MCF 10A (cell line): ENCODE measurements around the gene GIMD1. TPM values are rescaled to one million over a fixed set of nuclear protein-coding genes. Genes with fewer than 3 reads are reported as not detected.

Experiments used
- BruUV-seq: library from RNA; stranded (reverse); fragments of 400-500 nt; replicated peaks from 2 replicates; lab custom pipeline; 2021; lab: Mats Ljungman, UMichigan
- CTCF ChIA-PET: fragments of 300-600 bp; sonication (Branson Sonifier 250); formaldehyde crosslinking; extraction: SDS; loops from one replicate; lab custom pipeline; 2021; ENCODE audit warnings: antibody characterized with exemption, inconsistent platforms; lab: Yijun Ruan, JAX
- POLR2A ChIA-PET: fragments of 300-600, 350-650 bp; sonication (Branson Sonifier 250); formaldehyde crosslinking; extraction: SDS; loops from one replicate; lab custom pipeline; 2020; ENCODE audit warnings: antibody characterized with exemption, inconsistent platforms; lab: Yijun Ruan, JAX
- DNase-seq: peaks from one replicate; pipeline ENCODE4 v3.0.0-alpha.2; 2018; ENCODE audit not compliant: unreplicated experiment
- H3K27ac Mint-ChIP-seq: one replicate; pipeline ENCODE4 v1.8.0; 2022; ENCODE audit warnings: mild to moderate bottlenecking, low read depth, mixed read lengths; ENCODE audit not compliant: unreplicated experiment
- H3K27me3 Mint-ChIP-seq: one replicate; pipeline ENCODE4 v1.8.0; 2022; ENCODE audit warnings: mixed read lengths; ENCODE audit not compliant: insufficient read depth, unreplicated experiment
- H3K36me3 Mint-ChIP-seq: one replicate; pipeline ENCODE4 v1.8.0; 2022; ENCODE audit warnings: mild to moderate bottlenecking, moderate library complexity, mixed read lengths; ENCODE audit not compliant: insufficient read depth, unreplicated experiment
- H3K4me1 Mint-ChIP-seq: one replicate; pipeline ENCODE4 v1.8.0; 2022; ENCODE audit warnings: mixed read lengths; ENCODE audit not compliant: insufficient read depth, unreplicated experiment
- H3K4me3 Mint-ChIP-seq: one replicate; pipeline ENCODE4 v1.8.0; 2022; ENCODE audit warnings: mild to moderate bottlenecking, moderate library complexity, mixed read lengths; ENCODE audit not compliant: unreplicated experiment
- H3K9me3 Mint-ChIP-seq: one replicate; pipeline ENCODE4 v1.8.0; 2022; ENCODE audit warnings: mixed read lengths; ENCODE audit not compliant: unreplicated experiment
- intact Hi-C: fragments of 100-400 bp; cut with micrococcal nuclease; formaldehyde crosslinking; loops from 2 replicates; pipeline ENCODE4 v1.14.1; 2022
- total RNA-seq: library from RNA; stranded (reverse); gene quantifications from 2 replicates; pipeline ENCODE4 v1.2.3, GENCODE V29; 2022
- TF ChIP-seq, protein P1 (sequence below): fragments of 200-600 bp; IDR thresholded peaks from one replicate; pipeline ENCODE4 v1.8.0; 2022; ENCODE audit warnings: antibody characterized with exemption, mild to moderate bottlenecking; ENCODE audit not compliant: unreplicated experiment

Gene GIMD1
- total RNA-seq, 1 experiment from 2014 or later = not detected

DNA sequence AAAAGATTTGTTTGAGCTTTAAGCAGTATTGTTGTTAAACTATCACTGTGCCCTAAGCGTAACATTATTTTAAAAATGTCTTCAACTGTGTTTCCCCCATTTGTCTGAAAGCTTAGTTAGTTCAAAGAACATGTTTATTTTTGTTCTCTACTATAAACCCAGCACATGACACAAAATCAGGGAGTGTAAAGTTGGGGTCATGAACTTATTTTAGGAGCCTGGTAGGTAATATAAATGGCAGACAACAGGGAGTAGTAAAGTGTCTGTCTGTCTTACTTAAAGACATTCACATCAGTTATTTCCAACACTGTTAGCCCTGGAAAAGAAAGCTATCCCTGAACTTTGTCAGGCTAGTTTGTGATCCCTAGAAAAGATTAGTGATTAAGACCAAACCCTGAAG lies 48.3 kb downstream of the GIMD1 start:
- Mint-ChIP-seq H3K4me3 (no peak overlapping the region), H3K36me3 (peaks cover 16% of the 10 kb centered on the region), H3K27me3 (no peaks in the 10 kb centered on the region), H3K4me1 (peaks cover 13% of the 10 kb centered on the region), H3K27ac (peak overlapping the region; percentile 49), H3K9me3 (no peaks in the 10 kb centered on the region)
- POLR2A ChIA-PET = no interaction called here
- no TSS peak for BruUV-seq
- TF ChIP-seq, protein P1, sequence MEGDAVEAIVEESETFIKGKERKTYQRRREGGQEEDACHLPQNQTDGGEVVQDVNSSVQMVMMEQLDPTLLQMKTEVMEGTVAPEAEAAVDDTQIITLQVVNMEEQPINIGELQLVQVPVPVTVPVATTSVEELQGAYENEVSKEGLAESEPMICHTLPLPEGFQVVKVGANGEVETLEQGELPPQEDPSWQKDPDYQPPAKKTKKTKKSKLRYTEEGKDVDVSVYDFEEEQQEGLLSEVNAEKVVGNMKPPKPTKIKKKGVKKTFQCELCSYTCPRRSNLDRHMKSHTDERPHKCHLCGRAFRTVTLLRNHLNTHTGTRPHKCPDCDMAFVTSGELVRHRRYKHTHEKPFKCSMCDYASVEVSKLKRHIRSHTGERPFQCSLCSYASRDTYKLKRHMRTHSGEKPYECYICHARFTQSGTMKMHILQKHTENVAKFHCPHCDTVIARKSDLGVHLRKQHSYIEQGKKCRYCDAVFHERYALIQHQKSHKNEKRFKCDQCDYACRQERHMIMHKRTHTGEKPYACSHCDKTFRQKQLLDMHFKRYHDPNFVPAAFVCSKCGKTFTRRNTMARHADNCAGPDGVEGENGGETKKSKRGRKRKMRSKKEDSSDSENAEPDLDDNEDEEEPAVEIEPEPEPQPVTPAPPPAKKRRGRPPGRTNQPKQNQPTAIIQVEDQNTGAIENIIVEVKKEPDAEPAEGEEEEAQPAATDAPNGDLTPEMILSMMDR = no peak
- CTCF ChIA-PET = interaction anchor here (0.7 to 1.6 kb wide), 3 partner anchors 8 to 37 kb away, joined by 3 read pairs; no protein-coding TSS in a partner anchor
- intact Hi-C loops = no loop called here
- no peak for DNase-seq

DNA sequence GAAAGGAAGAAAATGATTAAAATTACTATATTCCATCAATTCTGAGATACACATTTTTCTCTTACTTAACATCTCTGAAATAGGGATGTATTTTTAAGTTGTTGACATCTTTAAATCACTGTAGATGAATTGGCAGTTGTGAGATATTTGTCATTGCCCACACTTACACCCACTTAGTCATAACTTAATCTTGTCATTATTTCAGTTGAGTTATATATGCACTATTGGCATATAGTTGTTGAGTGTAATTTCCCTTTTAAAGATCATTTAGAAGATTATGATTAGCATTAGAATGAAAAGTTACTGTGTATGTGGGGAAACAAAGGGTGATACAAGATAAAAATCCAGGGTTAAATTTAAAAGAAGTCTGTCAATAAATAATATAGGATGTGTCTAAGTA lies 50.1 kb downstream of the GIMD1 start:
- DNase-seq = no peak
- POLR2A ChIA-PET = no interaction called here
- no TSS peak for BruUV-seq
- TF ChIP-seq, protein P1 = no peak
- CTCF ChIA-PET = no interaction called here
- H3K4me3 Mint-ChIP-seq = peak overlapping the region; percentile 13
- intact Hi-C loops = no loop called here
- H3K36me3 Mint-ChIP-seq = peaks cover 16% of the 10 kb centered on the region
- H3K27ac Mint-ChIP-seq = no peak overlapping the region
- H3K27me3 Mint-ChIP-seq = no peaks in the 10 kb centered on the region
- peaks cover 19% of the 10 kb centered on the region for H3K4me1 Mint-ChIP-seq
- no peaks in the 10 kb centered on the region for H3K9me3 Mint-ChIP-seq

DNA sequence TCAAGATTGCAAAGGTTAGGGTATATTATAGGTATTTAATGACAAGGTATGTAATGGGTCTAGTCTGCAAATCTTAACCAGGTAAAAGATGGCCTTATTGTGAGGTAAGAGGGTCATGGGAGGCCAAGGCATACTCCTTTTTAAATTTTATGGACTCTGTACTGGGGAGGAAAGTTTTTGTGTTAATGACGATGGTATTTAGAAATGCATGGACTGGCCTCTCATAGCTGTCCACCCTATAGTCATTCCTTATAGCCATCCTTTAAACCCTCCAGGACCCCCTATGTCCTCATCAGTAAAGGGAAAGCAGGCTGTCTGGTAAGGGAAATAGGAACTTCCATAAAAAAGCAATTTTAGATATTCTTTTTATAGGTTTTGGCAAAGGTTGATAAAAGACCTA lies 50.8 kb downstream of the GIMD1 start:
- intact Hi-C loops = no loop called here
- POLR2A ChIA-PET = no interaction called here
- DNase-seq = no peak
- no TSS peak for BruUV-seq
- TF ChIP-seq, protein P1 = no peak
- H3K4me3 Mint-ChIP-seq = no peak overlapping the region
- CTCF ChIA-PET = no interaction called here
- no peak overlapping the region for H3K27ac Mint-ChIP-seq
- H3K27me3 Mint-ChIP-seq = no peaks in the 10 kb centered on the region
- H3K9me3 Mint-ChIP-seq = no peaks in the 10 kb centered on the region
- peaks cover 25% of the 10 kb centered on the region for H3K4me1 Mint-ChIP-seq
- peaks cover 16% of the 10 kb centered on the region for H3K36me3 Mint-ChIP-seq

DNA sequence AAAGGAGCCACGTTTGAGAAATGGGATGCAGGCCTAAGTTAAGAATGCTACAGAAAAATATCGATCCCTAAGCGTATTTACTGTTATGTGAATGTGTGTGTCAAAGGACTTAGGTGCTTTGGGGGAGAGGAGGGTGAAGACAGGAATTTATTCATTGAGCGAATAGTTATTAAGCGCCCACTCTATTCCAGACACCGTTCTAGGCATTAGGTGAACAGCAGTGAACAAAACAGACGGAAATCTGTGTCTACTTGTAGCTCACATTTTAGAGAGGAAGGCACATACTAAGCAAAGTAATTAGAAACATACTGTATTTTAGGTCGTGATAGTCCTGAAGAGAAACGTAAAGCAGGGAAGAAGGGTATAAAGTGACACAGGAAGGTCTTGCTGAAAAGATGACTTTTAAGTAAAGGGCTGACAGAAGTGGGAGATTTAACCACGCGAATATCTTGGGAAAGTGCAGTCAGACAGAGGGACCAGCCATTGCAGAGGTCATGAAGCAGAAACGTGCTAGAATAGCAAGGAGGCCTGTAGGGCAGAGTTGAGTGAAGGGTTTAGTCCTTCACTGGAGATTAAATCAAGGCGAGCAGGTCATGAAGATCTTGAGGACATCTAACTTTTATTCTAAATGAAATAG lies 51.7 kb downstream of the GIMD1 start:
- H3K27me3 Mint-ChIP-seq = no peaks in the 10 kb centered on the region
- ChIA-PET CTCF (no interaction called here), POLR2A (interaction anchor here (0.6 to 2.7 kb wide), 6 partner anchors 8 to 1403 kb away, joined by 3 to 13 read pairs (median 3); partner anchors contain the start of gene PAPSS1)
- intact Hi-C loops = no loop called here
- BruUV-seq = TSS peak; percentile 72
- peaks cover 25% of the 10 kb centered on the region for H3K4me1 Mint-ChIP-seq
- H3K4me3 Mint-ChIP-seq = no peak overlapping the region
- TF ChIP-seq, protein P1 = no peak
- peak; percentile 4 for DNase-seq
- H3K27ac Mint-ChIP-seq = no peak overlapping the region
- no peaks in the 10 kb centered on the region for H3K9me3 Mint-ChIP-seq
- H3K36me3 Mint-ChIP-seq = peaks cover 17% of the 10 kb centered on the region
